HS-27A (cell line): ENCODE results near the gene DLX1.
"Not testable (repeated sequence)": the region's sequence is repeated elsewhere in the genome, so short reads cannot be mapped to it uniquely, and the experiment has no call there.

Experiments used
- DNase-seq: peaks from one replicate; pipeline ENCODE4 v3.0.0-alpha.2; 2012; ENCODE audit warnings: low read depth, missing footprints

Gene DLX1

GRCh38 chr2:172065111-172065510, 20.2 kb upstream of the DLX1 start:
- DNase-seq: no peak

DNA sequence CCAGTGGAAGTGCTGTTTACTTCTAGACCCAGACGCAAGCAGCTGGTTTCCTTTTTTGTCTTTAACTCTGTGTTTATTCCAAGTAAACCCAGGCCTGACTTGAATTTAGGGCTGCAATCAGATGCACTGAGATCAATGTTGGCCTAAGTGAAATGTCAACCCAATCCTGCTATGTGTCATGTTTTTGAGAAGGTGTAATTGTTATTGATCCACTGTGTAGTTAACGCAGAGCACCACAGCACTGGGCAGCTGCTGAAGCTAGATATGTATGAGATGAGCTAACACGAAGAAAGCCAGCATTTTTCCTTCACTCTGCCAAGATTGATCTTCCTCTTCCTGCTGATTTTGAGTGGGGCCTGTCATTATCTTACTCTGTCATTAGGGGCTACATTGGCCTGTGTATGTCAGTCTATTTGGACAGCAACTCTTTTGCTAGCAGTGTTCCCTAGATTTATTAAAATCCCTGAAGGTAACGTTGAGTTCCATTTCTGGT, 18.9 kb upstream of the DLX1 start:
- DNase-seq: no peak

GRCh38 chr2:172067905-172068304, 17.4 kb upstream of the DLX1 start:
- not testable (repeated sequence) for DNase-seq

GRCh38 chr2:172070936-172071335, 14.4 kb upstream of the DLX1 start:
- DNase-seq: no peak

DNA sequence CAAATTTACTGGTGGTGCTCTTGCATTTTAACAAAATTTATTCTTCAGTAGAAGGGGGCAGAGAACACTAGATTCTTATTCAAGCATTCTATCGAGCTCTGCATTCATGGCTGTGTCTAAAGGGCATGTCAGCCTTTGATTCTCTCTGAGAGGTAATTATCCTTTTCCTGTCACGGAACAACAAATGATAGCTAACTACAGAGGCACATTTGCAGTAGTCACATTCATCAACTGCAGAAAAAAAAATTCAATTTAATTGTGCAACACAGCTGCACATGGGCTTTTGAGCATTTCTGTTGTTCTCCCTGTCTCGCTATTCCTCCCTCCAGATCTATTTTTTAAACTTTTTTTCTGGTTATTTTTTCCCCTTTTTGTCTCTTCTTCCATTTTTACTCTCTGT, 13.0 kb upstream of the DLX1 start:
- no peak for DNase-seq

DNA sequence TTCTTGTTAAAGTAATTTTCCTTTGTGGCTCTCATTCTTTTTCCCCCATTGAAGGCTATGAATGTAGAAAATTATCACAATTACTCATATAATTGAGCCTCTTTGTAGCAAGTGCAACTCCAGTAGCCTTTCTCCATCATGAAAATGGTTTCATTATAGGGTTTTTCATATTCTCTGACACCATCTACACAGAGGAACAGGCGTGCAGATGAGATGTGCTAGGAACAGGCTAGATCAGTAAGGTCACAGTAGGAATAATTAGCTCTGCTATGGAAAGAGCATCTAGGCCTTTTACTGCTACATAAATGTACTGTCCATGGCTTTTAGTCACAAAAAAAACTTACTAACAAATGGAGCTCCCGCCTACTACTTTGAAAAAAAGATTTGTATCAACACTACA, 12.6 kb upstream of the DLX1 start:
- DNase-seq: no peak

GRCh38 chr2:172073518-172073917, 11.8 kb upstream of the DLX1 start:
- DNase-seq: no peak

- no peak for DNase-seq
Measured at GRCh38 chr2:172074254-172074653, 11.1 kb upstream of the DLX1 start.

DNA sequence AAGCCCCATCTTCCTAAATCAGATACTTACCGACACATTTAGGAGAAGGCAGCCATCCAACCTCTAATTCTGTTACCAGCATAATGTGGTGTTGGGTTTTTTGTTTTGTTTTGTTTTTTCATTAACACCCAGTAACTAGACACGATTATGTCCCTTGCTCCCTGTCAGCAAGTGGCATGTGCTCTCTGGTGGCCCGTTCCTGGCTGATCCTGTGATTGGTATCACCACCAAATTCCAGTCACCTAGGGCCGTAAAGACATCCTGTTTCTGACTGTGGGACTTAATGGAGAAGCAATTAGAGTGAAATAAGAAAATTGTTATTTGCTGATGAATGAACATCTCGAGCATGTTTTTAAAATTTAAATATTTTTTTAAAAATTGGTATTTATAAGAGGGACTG, 5.9 kb upstream of the DLX1 start:
- DNase-seq: no peak

DNA sequence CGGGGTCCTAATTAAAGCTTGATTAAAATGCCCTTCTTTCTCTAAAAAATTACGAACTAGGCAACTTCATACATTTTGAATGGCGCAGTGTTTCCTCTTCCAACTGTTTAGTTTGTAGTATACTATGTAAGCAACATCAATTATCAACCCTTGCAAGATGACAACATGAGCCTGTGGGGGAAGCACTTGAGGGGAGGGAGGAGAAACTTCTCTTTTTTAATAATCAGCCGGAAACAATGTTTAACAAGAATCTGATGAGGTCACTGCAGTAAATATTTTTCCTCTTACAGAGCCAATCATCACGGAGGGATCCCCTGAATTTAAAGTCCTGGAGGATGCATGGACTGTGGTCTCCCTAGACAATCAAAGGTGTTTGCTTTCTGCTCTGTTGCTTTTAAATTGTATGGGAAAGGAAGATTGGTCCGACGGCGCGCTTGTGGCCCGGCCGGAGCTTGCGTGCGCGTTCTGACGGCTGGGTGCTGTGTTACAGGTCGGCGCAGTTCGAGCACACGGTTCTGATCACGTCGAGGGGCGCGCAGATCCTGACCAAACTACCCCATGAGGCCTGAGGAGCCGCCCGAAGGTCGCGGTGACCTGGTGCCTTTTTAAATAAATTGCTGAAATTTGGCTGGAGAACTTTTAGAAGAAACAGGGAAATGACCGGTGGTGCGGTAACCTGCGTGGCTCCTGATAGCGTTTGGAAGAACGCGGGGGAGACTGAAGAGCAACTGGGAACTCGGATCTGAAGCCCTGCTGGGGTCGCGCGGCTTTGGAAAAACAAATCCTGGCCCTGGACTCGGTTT, 5.3 kb upstream of the DLX1 start:
- no peak for DNase-seq

DNA sequence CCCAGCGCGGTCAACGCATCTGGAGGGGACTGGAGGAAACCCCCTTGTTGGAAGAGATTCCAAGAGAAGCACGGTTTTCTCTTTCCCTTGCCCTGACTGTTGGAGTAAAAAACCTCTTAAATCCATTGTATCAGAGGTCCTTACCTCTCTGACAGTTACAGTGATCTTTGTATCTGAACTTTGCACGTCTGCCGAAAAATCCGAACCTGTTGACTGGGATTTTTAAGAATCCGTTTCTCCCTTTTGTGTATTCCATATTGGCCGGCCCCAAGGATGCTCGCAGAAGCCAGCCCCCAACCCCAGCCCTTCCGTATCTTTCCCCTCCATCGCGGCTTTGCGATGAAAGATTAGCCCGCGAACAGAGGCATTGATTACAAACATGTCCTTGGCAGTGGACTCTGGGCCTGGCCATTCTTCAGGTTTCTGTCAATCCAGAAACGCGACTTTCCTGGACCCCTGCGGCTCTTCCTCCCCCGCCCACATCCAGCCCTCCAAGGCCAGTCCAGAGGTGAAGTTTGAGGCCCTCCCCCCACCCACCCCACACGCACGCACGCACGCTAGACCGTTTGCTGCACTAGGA, 4.6 kb upstream of the DLX1 start:
- DNase-seq: no peak

DNA sequence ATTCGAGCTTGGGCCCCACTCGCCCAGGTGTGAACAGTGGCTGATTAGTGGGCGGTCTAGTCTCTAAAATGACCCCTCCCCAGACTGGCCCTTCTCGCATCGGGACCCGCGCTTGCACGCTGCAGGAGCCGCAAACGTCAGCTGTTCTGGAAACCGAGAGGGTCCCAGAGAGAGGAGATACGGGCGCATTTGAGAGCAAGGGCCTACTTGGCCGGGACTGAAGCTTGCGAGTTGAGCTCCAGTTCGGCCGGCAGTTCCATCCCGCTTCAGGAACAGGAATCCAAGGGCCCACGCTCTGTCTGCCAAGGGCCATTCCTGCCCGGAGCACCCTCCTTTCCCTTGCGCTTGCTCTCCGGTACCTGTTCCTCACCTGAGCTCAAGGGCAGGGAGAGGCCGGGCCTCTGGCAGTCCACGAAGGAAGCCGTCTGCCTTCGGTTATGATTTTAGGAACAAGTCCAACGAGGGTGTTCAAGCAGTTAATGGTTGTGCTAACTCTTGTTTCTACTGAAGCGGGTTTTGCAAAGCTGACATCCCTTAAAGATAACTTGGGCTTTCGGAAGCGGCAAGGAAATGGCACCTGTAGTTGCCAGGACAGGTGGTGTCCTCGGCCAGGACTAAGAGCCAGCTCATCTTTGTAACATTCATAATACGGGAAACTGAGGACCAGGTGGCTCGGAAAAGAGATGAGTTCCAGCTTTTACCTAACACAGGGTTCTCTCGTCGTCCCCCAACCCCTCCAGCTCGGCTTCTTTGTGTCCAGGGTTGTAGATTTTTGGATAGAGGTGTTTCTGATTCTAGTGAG, 3.9 kb upstream of the DLX1 start:
- DNase-seq: no peak

- no peak for DNase-seq
Measured at GRCh38 chr2:172082105-172082943, 3.0 kb upstream of the DLX1 start.

GRCh38 chr2:172082944-172083627, 2.2 kb upstream of the DLX1 start:
- DNase-seq: no peak

DNA sequence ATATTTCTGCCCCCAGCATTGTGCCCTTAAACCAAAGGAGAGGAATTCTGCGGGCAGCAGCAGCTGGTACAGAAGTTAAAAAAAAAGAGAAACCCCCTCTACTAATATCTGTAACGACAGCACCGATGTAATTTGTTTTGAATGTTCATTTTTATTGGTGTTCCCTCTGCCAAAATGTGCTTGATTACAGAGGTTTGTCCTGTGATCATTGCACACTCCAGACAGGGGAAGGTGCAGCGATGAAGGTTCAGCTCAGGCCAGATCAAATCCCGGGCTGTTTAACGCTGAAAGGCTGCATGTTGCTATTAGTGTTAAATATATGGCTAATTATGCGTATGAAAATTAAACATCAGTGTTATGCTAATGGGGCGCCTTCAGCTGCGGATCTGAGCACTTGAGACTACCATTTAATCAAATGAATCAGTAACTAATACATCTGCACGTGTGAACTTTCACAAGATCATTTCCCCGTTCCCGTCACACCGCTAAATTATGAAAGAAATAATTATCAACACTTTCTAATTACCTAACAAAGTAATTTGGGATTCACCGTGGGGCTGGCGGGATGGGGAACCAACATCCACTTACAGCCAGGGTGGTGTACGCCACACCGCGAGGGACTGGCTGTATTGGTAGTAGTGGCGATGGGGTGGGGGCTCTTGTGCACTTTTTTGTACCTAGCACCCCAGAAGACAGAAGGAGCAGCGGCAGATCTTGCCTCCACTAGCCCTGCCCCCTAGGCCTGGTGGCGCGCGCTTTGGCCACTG, 1.5 kb upstream of the DLX1 start:
- DNase-seq: no peak

DNA sequence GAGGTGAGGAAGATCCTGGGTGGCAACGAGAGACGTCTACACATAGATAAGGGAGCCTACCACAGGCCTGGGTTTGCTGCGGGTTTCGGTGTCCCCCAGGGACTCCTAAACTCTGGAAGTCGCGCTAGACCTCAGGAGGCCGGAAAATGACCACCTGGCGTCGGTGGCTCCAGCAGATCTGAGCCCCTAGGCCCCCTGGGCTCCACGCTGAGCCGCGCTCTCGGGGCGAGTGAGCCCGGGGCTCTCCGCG, 987 bp upstream of the DLX1 start:
- no peak for DNase-seq

DNA sequence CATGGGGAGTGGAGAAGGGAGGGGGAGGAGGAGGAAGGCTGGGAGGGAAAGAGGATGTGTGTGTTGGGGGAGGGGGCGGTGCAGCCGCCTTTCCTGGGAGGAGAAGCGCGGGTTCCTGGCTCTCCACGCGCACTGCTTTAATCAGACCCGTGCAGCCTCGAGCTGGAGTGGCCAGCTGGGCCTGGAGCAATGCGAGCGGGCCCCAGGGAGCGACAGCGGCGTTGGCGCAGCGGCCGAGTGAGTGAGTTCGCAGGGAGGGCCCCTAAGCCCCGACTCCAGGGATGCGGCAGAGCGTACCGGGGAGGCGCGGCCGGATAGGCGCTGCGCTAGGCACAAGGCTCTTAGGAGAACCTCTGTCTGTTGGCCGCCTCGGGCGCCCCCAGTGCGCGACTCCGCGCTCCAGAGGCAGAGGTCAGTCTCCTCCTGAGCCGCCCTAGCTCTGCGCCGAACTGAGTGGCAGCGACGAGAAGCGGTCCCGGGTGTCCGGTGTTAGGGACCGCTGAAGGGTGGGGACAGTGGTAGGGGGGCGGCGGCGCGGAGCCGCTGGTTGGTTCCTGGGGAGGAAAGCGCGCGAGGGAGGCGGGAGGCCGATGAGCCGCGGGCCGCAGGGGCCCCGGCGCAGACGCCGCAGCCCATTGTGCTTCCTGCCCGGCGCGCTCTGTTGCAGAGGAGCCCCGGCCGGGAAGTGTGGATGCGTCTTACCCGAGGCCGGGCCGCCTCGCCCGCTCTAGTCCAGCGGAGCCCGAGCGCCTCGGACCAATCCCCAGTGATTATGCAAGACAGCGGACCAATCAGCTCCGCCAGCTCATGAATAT, 455 bp upstream of the DLX1 start:
- DNase-seq: no peak

DNA sequence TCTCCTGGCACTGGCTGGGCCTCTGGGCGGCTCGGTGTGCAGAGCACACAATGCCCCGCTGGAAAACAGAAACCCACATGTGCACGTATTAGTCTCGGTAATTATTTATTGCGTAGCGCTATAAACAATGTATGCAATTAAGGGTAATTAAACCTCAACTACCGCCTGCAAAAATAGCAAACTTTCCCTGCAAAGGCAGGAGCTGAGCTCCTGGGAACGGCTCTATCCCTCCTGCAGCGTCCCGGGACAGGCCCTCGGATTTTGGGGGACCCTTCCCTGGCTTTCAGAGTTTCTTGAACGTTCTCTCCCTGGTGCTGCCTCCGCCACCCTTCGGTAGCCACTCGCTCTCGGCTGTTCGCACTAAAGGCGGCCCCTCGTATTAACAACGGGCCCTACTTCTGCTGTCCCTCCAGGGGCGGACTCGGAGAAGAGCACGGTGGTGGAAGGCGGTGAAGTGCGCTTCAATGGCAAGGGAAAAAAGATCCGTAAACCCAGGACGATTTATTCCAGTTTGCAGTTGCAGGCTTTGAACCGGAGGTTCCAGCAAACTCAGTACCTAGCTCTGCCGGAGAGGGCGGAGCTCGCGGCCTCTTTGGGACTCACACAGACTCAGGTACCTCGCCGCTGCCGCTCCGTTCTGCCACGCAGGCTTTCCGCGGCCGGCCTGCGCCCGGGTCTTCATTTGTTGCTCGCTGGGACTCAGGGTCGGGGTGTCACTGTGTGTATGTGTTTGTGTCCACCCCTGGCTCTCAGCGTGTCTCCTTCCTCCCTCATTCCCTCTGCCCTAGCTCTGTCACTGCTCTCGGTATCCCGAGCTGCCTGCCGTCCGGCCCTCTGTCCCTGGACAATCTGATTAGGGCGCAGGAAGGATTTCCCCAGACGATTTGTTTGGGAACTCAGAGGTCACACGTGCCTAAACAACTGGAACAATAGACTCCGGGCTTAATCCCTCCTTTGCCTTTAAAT, 1.2 kb downstream of the DLX1 start:
- DNase-seq: no peak

DNA sequence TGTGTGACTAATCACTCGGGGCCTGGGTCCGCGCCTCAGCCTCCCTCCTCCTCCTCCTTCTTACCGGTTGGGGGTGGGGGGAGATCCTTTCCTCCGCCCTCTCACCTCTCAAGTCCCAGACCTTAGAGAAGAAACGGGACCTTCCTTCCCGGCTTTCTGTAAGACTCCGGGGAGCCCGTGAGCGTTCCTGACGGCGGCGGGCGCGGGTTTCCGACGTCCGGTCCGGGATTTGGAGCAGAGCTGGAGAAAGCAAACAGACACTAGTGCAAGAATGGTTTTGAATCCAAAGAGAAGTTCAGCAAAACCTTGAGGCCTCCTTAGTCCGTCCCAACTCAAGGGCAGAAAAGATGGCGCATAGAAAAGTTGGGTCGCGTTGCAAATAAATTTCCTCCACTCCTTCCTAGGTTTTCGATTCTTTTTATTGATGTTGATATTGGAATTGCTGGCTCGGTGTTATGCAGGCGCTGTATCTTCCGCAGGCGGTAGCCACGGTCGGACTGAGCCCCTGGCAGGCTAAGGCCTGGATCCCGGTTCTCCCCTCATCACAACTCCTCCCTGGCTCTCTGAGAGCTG, 2.0 kb downstream of the DLX1 start:
- DNase-seq: no peak
